Measurements from ENCODE around the gene LMBR1. TPM values are rescaled to one million over a fixed set of nuclear protein-coding genes. Genes with fewer than 3 reads are reported as not detected.

Gene LMBR1
- total RNA-seq, 5 donors from 2014 or later (not counting 1 experiment from before 2014, with no cell fraction given): 79.1 to 94.8 (median 83.8) TPM

GRCh38 chr7:156635529-156636385 is 257.2 kb downstream of the LMBR1 start:
- H3K4me3 ChIP-seq (ENCODE audit: control insufficient read depth in 1 of 2, extremely low read depth in 1 of 2, low read length in 1 of 2): no peak overlapping the region
- Mint-ChIP-seq H3K27ac (no peak overlapping the region), H3K27me3 (peaks cover 10 to 44% of the 10 kb centered on the region in 2 donors), H3K9me3 (peaks cover 4 to 10% (median 4%) of the 10 kb centered on the region in 3 donors), H3K4me1 (peaks cover 8 to 10% (median 8%) of the 10 kb centered on the region in 3 donors), H3K36me3 (no peaks in the 10 kb centered on the region), H3K4me3 (no peak overlapping the region)
- H3K9me3 ChIP-seq: no peaks in the 10 kb centered on the region
- 100% methylated on average over 1 of the region's 7 CpGs for WGBS (ENCODE audit: insufficient coverage)
- no peaks in the 10 kb centered on the region for H3K36me3 ChIP-seq (ENCODE audit: control insufficient read depth in 2 of 2, extremely low read depth in 1 of 2, insufficient read depth in 1 of 2, low read length in 1 of 2)
- POLR2A ChIA-PET: no interaction called here
- CTCF ChIA-PET: no interaction called here
- H3K4me1 ChIP-seq (ENCODE audit: control insufficient read depth in 1 of 2, extremely low read depth in 1 of 2, insufficient read depth in 2 of 2, low read length in 2 of 2): peaks cover 0 to 14% of the 10 kb centered on the region in 2 experiments
- ATAC-seq (replicated peaks in 1 of 4) (no peak), DNase-seq (no peak)
- peaks cover 0 to 17% of the 10 kb centered on the region in 2 experiments for H3K27me3 ChIP-seq (replicated peaks in 1 of 2; ENCODE audit: control insufficient read depth in 2 of 2, extremely low read depth in 1 of 2, insufficient read depth in 2 of 2, low read length in 1 of 2)
- H3K27ac ChIP-seq (ENCODE audit: low read length): no peak overlapping the region

- no peak for DNase-seq
- 86% methylated on average over 2 of the region's 3 CpGs for WGBS (ENCODE audit: insufficient coverage)
- no peak for ATAC-seq (replicated peaks in 1 of 4)
- no peaks in the 10 kb centered on the region for H3K36me3 Mint-ChIP-seq
- POLR2A ChIA-PET: no interaction called here
- H3K4me3 Mint-ChIP-seq: no peak overlapping the region
- Histone ChIP-seq H3K4me3 (ENCODE audit: control insufficient read depth in 1 of 2, extremely low read depth in 1 of 2, low read length in 1 of 2) (no peak overlapping the region), H3K9me3 (no peaks in the 10 kb centered on the region), H3K4me1 (ENCODE audit: control insufficient read depth in 1 of 2, extremely low read depth in 1 of 2, insufficient read depth in 2 of 2, low read length in 2 of 2) (no peaks in the 10 kb centered on the region), H3K27ac (ENCODE audit: low read length) (no peak overlapping the region), H3K27me3 (replicated peaks in 1 of 2; ENCODE audit: control insufficient read depth in 2 of 2, extremely low read depth in 1 of 2, insufficient read depth in 2 of 2, low read length in 1 of 2) (peaks cover 0 to 8% of the 10 kb centered on the region in 2 experiments), H3K36me3 (ENCODE audit: control insufficient read depth in 2 of 2, extremely low read depth in 1 of 2, insufficient read depth in 1 of 2, low read length in 1 of 2) (no peaks in the 10 kb centered on the region)
- H3K9me3 Mint-ChIP-seq: peaks cover 0 to 16% (median 8%) of the 10 kb centered on the region in 3 donors
- no peak overlapping the region for H3K27ac Mint-ChIP-seq
- CTCF ChIA-PET: no interaction called here
- peaks cover 0 to under 1% (median 0%) of the 10 kb centered on the region in 3 donors for H3K4me1 Mint-ChIP-seq
- peaks cover 5 to 37% of the 10 kb centered on the region in 2 donors for H3K27me3 Mint-ChIP-seq
Observed at GRCh38 chr7:156634117-156634516, 258.9 kb downstream of the LMBR1 start.

- Histone ChIP-seq H3K27me3 (replicated peaks in 1 of 2; ENCODE audit: control insufficient read depth in 2 of 2, extremely low read depth in 1 of 2, insufficient read depth in 2 of 2, low read length in 1 of 2) (peaks cover 0 to 8% of the 10 kb centered on the region in 2 experiments), H3K36me3 (ENCODE audit: control insufficient read depth in 2 of 2, extremely low read depth in 1 of 2, insufficient read depth in 1 of 2, low read length in 1 of 2) (no peaks in the 10 kb centered on the region), H3K9me3 (no peaks in the 10 kb centered on the region), H3K27ac (ENCODE audit: low read length) (no peak overlapping the region), H3K4me3 (ENCODE audit: control insufficient read depth in 1 of 2, extremely low read depth in 1 of 2, low read length in 1 of 2) (no peak overlapping the region), H3K4me1 (ENCODE audit: control insufficient read depth in 1 of 2, extremely low read depth in 1 of 2, insufficient read depth in 2 of 2, low read length in 2 of 2) (no peaks in the 10 kb centered on the region)
- Mint-ChIP-seq H3K36me3 (peaks cover 7% of the 10 kb centered on the region), H3K27me3 (peaks cover 3 to 15% of the 10 kb centered on the region in 2 donors), H3K4me1 (peaks cover 0 to 5% (median 3%) of the 10 kb centered on the region in 3 donors), H3K27ac (no peak overlapping the region), H3K9me3 (peaks cover 11 to 22% (median 19%) of the 10 kb centered on the region in 3 donors), H3K4me3 (no peak overlapping the region)
- no peak for ATAC-seq (replicated peaks in 1 of 4)
- WGBS (ENCODE audit: insufficient coverage): no CpG with 5 or more reads among the region's 2 CpGs
- no peak for DNase-seq
- POLR2A ChIA-PET: no interaction called here
- CTCF ChIA-PET: no interaction called here
Observed at GRCh38 chr7:156629873-156630272, 263.1 kb downstream of the LMBR1 start.

GRCh38 chr7:156628562-156628961 is 264.4 kb downstream of the LMBR1 start:
- Histone ChIP-seq H3K4me3 (ENCODE audit: control insufficient read depth in 1 of 2, extremely low read depth in 1 of 2, low read length in 1 of 2) (no peak overlapping the region), H3K27me3 (replicated peaks in 1 of 2; ENCODE audit: control insufficient read depth in 2 of 2, extremely low read depth in 1 of 2, insufficient read depth in 2 of 2, low read length in 1 of 2) (peaks cover 0 to 8% of the 10 kb centered on the region in 2 experiments), H3K27ac (ENCODE audit: low read length) (no peak overlapping the region), H3K4me1 (ENCODE audit: control insufficient read depth in 1 of 2, extremely low read depth in 1 of 2, insufficient read depth in 2 of 2, low read length in 2 of 2) (no peaks in the 10 kb centered on the region), H3K36me3 (ENCODE audit: control insufficient read depth in 2 of 2, extremely low read depth in 1 of 2, insufficient read depth in 1 of 2, low read length in 1 of 2) (no peaks in the 10 kb centered on the region), H3K9me3 (no peaks in the 10 kb centered on the region)
- no peak for ATAC-seq (replicated peaks in 1 of 4)
- Mint-ChIP-seq H3K4me1 (peaks cover 0 to 12% (median 3%) of the 10 kb centered on the region in 3 donors), H3K27me3 (peaks cover 3 to 8% of the 10 kb centered on the region in 2 donors), H3K4me3 (no peak overlapping the region), H3K9me3 (peaks cover 11 to 22% (median 19%) of the 10 kb centered on the region in 3 donors), H3K27ac (no peak overlapping the region), H3K36me3 (peaks cover 7% of the 10 kb centered on the region)
- no peak for DNase-seq
- ChIA-PET POLR2A (no interaction called here), CTCF (no interaction called here)

Other genes starting within 250 kb of the LMBR1 start
- gene NOM1, start 56.5 kb upstream of the LMBR1 start, total RNA-seq: 10 to 100 TPM; 31.7 to 47.8 (median 33.7) TPM
- under 1 TPM in 2 of 5 donors, not detected in 3; 0.10 to 0.30 TPM for gene MNX1, start 117.5 kb upstream of the LMBR1 start, total RNA-seq
- gene UBE3C, start 245.7 kb upstream of the LMBR1 start, total RNA-seq: 10 to 100 TPM; 50.1 to 56.8 (median 55.1) TPM

Measured in T-cell (primary cell).